NB4 (cell line): ENCODE data around the gene ZFX.

Source experiments
- MAX ChIP-seq: IDR thresholded peaks from 2 replicates; pipeline ENCODE4 v1.6.1; 2011; ENCODE audit warnings: low read depth, low read length
- POLR2A ChIP-seq: IDR thresholded peaks from 2 replicates; pipeline ENCODE4 v1.6.1; 2011; ENCODE audit warnings: mild to moderate bottlenecking; ENCODE audit not compliant: insufficient read length; ENCODE audit errors: extremely low read depth

GRCh38 chrX:24215272-24215671 lies 65.7 kb downstream of the ZFX start:
- TF ChIP-seq MAX (no peak), POLR2A (no peak)
